PC-3 (cell line): ENCODE data around the gene FYTTD1. TPM values are rescaled to one million over a fixed set of nuclear protein-coding genes. Genes with fewer than 3 reads are reported as not detected.
A peak's percentile ranks its signal among the peaks of the same experiment; 100 is the strongest.

Experiments used
- ATAC-seq: fragments of 200-7000 bp; cut with Tn5 transposase; 2 replicates; pipeline ENCODE4 v1.9.1; 2020; ENCODE audit warnings: mild to moderate bottlenecking, moderate library complexity
- BruUV-seq: library from RNA; stranded (reverse); fragments of 400-500 nt; replicated peaks from 2 replicates; lab custom pipeline; 2021; lab: Mats Ljungman, UMichigan
- CTCF ChIA-PET: fragments of 300-600 bp; sonication (Branson Sonifier 250); formaldehyde crosslinking; loops from one replicate; lab custom pipeline; 2022; ENCODE audit warnings: antibody characterized with exemption; lab: Charles Lee
- POLR2A ChIA-PET: fragments of 300-600 bp; sonication (Branson Sonifier 250); formaldehyde crosslinking; loops from one replicate; lab custom pipeline; 2022; ENCODE audit warnings: antibody characterized with exemption; ENCODE audit not compliant: unreplicated experiment; lab: Charles Lee
- DNase-seq: peaks from one replicate; pipeline ENCODE4 v3.0.0-alpha.2; 2015
- H2AFZ ChIP-seq: fragments of 300-600 bp; sonication (generic); 2 replicates; pipeline ENCODE4 v1.6.0; 2016; ENCODE audit warnings: antibody characterized with exemption, low read length
- H3F3A ChIP-seq: fragments of 300-600 bp; sonication (generic); one replicate; pipeline ENCODE4 v1.6.0; 2017; ENCODE audit warnings: antibody characterized with exemption, low read length, control low read depth, mild to moderate bottlenecking; ENCODE audit not compliant: unreplicated experiment
- H3K27ac ChIP-seq: fragments of 300-600 bp; sonication (generic); 2 replicates; pipeline ENCODE4 v1.5.1; 2016; ENCODE audit warnings: mild to moderate bottlenecking, low read length
- H3K27me3 ChIP-seq: fragments of 300-600 bp; sonication (generic); 2 replicates; pipeline ENCODE4 v1.6.1; 2016; ENCODE audit warnings: low read length, mixed read lengths
- H3K36me3 ChIP-seq: fragments of 300-600 bp; sonication (generic); 2 replicates; pipeline ENCODE4 v1.6.1; 2016; ENCODE audit warnings: low read depth, mixed run types, low read length, mixed read lengths
- H3K4me1 ChIP-seq: fragments of 300-600 bp; sonication (generic); 2 replicates; pipeline ENCODE4 v1.5.1; 2016; ENCODE audit warnings: low read length; ENCODE audit not compliant: insufficient read depth
- H3K4me2 ChIP-seq: fragments of 300-600 bp; sonication (generic); 2 replicates; pipeline ENCODE4 v1.6.0; 2016; ENCODE audit warnings: low read length
- H3K4me3 ChIP-seq: fragments of 300-600 bp; sonication (generic); 2 replicates; pipeline ENCODE4 v1.5.1; 2016; ENCODE audit warnings: mild to moderate bottlenecking, low read length, mixed read lengths
- H3K79me2 ChIP-seq: fragments of 300-600 bp; sonication (generic); 2 replicates; pipeline ENCODE4 v1.6.1; 2017; ENCODE audit warnings: low read length, mixed read lengths
- H3K9ac ChIP-seq: fragments of 300-600 bp; sonication (generic); 2 replicates; pipeline ENCODE4 v1.6.0; 2016; ENCODE audit warnings: mild to moderate bottlenecking, low read length
- H3K9me2 ChIP-seq: fragments of 300-600 bp; sonication (generic); replicated peaks from 2 replicates; pipeline ENCODE4 v1.6.1; 2016; ENCODE audit warnings: mixed run types, low read length, mixed read lengths
- H3K9me3 ChIP-seq: fragments of 300-600 bp; sonication (generic); 2 replicates; pipeline ENCODE4 v1.6.1; 2016; ENCODE audit warnings: low read length, mixed read lengths
- H4K20me1 ChIP-seq: fragments of 300-600 bp; sonication (generic); 2 replicates; pipeline ENCODE4 v1.6.1; 2016; ENCODE audit warnings: low read length, mixed read lengths
- EZH2 ChIP-seq: fragments of 300-600 bp; sonication (generic); IDR thresholded peaks from one replicate; pipeline ENCODE4 v1.6.1; 2017; ENCODE audit warnings: antibody characterized with exemption, mild to moderate bottlenecking, low read length; ENCODE audit not compliant: unreplicated experiment
- EZH2phosphoT487 ChIP-seq: fragments of 300-600 bp; sonication (generic); IDR thresholded peaks from 2 replicates; pipeline ENCODE4 v1.6.1; 2018; ENCODE audit warnings: mild to moderate bottlenecking, antibody characterized with exemption, low read length, borderline replicate concordance
- intact Hi-C: fragments of 100-400 bp; cut with micrococcal nuclease; formaldehyde crosslinking; loops from 2 replicates; pipeline ENCODE4 v1.9.0; 2023
- total RNA-seq: library from RNA; depleted of rRNA; stranded (reverse); fragments of >200 nt; gene quantifications from 2 replicates; pipeline ENCODE4 v1.2.3, GENCODE V29; 2014
- TF ChIP-seq, protein P1 (sequence below): fragments of 300-600 bp; sonication (generic); conservative IDR thresholded peaks from 2 replicates; pipeline ENCODE4 v1.5.1; 2017; ENCODE audit warnings: antibody characterized with exemption, low read depth, mild to moderate bottlenecking, low read length

The FYTTD1 gene
- total RNA-seq, 1 experiment from 2014 or later = 85.4 TPM

DNA sequence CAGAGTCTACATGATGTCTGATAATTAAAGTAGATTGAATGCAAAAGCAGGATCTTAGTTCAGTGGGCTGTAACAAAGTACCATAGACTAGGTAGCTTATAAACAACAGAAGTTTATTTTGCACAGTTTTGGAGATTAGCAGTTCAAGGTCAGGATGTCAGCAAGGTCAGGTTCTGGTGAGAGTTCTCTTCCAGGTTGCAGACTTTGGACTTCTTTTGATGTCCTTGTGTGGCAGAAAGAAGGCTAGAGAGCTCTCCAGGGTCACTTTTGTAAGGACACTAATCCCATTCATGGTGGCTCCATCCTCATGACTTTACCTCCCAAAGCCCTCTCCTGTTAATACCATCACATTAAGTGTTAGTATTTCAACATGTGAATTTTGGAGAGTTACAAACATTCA, 12.1 kb downstream of the FYTTD1 start:
- H3K9ac ChIP-seq = no peak overlapping the region
- TF ChIP-seq, protein P1, sequence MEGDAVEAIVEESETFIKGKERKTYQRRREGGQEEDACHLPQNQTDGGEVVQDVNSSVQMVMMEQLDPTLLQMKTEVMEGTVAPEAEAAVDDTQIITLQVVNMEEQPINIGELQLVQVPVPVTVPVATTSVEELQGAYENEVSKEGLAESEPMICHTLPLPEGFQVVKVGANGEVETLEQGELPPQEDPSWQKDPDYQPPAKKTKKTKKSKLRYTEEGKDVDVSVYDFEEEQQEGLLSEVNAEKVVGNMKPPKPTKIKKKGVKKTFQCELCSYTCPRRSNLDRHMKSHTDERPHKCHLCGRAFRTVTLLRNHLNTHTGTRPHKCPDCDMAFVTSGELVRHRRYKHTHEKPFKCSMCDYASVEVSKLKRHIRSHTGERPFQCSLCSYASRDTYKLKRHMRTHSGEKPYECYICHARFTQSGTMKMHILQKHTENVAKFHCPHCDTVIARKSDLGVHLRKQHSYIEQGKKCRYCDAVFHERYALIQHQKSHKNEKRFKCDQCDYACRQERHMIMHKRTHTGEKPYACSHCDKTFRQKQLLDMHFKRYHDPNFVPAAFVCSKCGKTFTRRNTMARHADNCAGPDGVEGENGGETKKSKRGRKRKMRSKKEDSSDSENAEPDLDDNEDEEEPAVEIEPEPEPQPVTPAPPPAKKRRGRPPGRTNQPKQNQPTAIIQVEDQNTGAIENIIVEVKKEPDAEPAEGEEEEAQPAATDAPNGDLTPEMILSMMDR = no peak
- TF ChIP-seq EZH2phosphoT487 (no peak), EZH2 (no peak)
- BruUV-seq = no TSS peak
- ATAC-seq = no peak
- no peaks in the 10 kb centered on the region for H3K9me3 ChIP-seq
- peaks cover 18% of the 10 kb centered on the region for H3K79me2 ChIP-seq
- CTCF ChIA-PET = no interaction called here
- H3K36me3 ChIP-seq = peaks cover 37% of the 10 kb centered on the region
- no peaks in the 10 kb centered on the region for H3K4me1 ChIP-seq
- H3K4me2 ChIP-seq = no peak overlapping the region
- H4K20me1 ChIP-seq = 0 out of 2 replicates have a peak, but pooled peaks cover 3% of the 10 kb centered on the region
- POLR2A ChIA-PET = interaction anchor here (0.6 kb wide), 1 partner anchor 36 kb away, joined by 3 read pairs; no protein-coding TSS in a partner anchor
- DNase-seq = no peak
- no peaks in the 10 kb centered on the region for H3F3A ChIP-seq
- H3K27me3 ChIP-seq = no peaks in the 10 kb centered on the region
- no peak overlapping the region for H3K27ac ChIP-seq
- no peaks in the 10 kb centered on the region for H3K9me2 ChIP-seq
- no peak overlapping the region for H2AFZ ChIP-seq
- intact Hi-C loops = no loop called here
- H3K4me3 ChIP-seq = no peak overlapping the region

DNA sequence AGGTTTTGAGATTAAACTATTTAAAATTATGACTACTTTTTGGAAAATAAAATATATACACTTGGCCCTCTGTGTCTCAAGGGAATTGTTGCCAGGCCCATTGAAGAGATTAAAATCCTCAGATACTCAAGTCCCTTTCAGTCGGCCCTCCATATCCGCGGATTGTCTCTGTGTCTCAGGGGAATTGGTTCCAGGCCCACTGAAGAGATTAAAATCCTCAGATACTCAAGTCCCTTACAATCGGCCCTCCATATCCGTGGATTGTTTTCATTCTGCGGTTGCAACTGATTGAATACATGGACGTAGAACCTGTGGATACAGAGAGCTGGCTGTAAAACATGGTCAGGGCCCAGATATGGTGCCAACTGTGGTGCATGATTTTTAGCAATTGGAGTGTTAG, 25.6 kb downstream of the FYTTD1 start:
- Histone ChIP-seq H3K4me1 (no peaks in the 10 kb centered on the region), H3F3A (no peaks in the 10 kb centered on the region), H3K9ac (no peak overlapping the region), H3K9me2 (no peaks in the 10 kb centered on the region), H3K4me3 (no peak overlapping the region), H3K36me3 (peaks cover 46% of the 10 kb centered on the region), H2AFZ (no peak overlapping the region), H3K79me2 (no peaks in the 10 kb centered on the region), H3K27me3 (no peaks in the 10 kb centered on the region), H3K27ac (no peak overlapping the region), H3K9me3 (no peaks in the 10 kb centered on the region), H3K4me2 (no peak overlapping the region), H4K20me1 (no peaks in the 10 kb centered on the region)
- DNase-seq = no peak
- CTCF ChIA-PET = no interaction called here
- POLR2A ChIA-PET = no interaction called here
- no peak for TF ChIP-seq EZH2
- no peak for ATAC-seq
- intact Hi-C loops = no loop called here
- BruUV-seq = no TSS peak

DNA sequence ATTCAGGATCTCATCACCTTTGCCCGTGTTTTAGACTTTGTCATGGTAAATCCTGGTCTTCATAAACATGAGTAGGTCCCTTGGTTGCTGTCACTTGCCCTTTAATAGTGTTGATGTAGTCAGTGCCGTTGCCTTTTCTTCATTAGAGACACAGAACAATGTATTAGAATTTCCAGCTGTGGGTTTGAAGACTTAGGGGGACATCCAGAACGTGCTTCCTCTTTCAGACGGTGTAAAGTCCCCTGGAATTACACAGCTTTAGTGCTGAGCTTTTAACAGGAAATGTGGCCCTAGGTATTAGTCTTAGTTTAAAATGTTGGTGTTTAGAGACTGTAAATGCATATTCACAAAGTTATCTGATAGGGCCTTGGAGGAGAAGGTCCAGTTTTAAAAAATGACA, 32.5 kb downstream of the FYTTD1 start:
- no peak for ATAC-seq
- Histone ChIP-seq H3K36me3 (peaks cover 40% of the 10 kb centered on the region), H3K4me2 (no peak overlapping the region), H3K9ac (no peak overlapping the region), H3K4me3 (no peak overlapping the region), H3F3A (no peaks in the 10 kb centered on the region), H3K27ac (no peak overlapping the region), H3K9me3 (no peaks in the 10 kb centered on the region), H4K20me1 (0 out of 2 replicates have a peak, but pooled peaks cover 6% of the 10 kb centered on the region), H3K27me3 (no peaks in the 10 kb centered on the region), H3K79me2 (no peaks in the 10 kb centered on the region), H3K4me1 (peaks cover 2% of the 10 kb centered on the region), H2AFZ (no peak overlapping the region), H3K9me2 (no peaks in the 10 kb centered on the region)
- ChIA-PET POLR2A (no interaction called here), CTCF (no interaction called here)
- no peak for DNase-seq
- BruUV-seq = TSS peak; percentile 40
- intact Hi-C loops = no loop called here
- TF ChIP-seq EZH2 (no peak), EZH2phosphoT487 (no peak)
- TF ChIP-seq, protein P1 = no peak
